ENCODE measurements around the gene COX8A.

COX8A gene

DNA sequence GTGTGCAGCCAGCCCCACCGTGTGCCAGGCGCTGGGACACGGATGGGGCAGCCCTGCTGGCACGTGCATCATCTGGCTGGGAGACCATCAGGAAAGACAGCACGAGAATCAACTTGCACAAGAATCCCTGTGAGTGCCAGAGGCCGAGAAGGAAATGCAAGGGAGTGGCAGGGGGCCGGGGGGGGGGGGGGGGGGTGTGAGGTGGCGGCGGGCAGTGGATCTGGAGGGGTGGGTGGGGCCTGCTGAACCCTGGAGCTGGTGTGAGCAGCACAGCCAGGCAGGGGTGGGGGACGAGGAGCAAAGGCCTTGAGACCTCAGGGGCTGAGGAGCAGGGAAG lies 47.3 kb downstream of the COX8A start:
- H3K4me2 ChIP-seq (ENCODE audit: low read depth, low read length, poor library complexity, severe bottlenecking): no peak overlapping the region
- no peak for TF ChIP-seq EZH2phosphoT487 (conservative IDR thresholded peaks at IDR 0.05; ENCODE audit: low read length)
- TF ChIP-seq, protein P1, sequence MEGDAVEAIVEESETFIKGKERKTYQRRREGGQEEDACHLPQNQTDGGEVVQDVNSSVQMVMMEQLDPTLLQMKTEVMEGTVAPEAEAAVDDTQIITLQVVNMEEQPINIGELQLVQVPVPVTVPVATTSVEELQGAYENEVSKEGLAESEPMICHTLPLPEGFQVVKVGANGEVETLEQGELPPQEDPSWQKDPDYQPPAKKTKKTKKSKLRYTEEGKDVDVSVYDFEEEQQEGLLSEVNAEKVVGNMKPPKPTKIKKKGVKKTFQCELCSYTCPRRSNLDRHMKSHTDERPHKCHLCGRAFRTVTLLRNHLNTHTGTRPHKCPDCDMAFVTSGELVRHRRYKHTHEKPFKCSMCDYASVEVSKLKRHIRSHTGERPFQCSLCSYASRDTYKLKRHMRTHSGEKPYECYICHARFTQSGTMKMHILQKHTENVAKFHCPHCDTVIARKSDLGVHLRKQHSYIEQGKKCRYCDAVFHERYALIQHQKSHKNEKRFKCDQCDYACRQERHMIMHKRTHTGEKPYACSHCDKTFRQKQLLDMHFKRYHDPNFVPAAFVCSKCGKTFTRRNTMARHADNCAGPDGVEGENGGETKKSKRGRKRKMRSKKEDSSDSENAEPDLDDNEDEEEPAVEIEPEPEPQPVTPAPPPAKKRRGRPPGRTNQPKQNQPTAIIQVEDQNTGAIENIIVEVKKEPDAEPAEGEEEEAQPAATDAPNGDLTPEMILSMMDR (IDR thresholded peaks at IDR 0.05; ENCODE audit: insufficient read depth, low read length, poor library complexity, severe bottlenecking): no peak

DNA sequence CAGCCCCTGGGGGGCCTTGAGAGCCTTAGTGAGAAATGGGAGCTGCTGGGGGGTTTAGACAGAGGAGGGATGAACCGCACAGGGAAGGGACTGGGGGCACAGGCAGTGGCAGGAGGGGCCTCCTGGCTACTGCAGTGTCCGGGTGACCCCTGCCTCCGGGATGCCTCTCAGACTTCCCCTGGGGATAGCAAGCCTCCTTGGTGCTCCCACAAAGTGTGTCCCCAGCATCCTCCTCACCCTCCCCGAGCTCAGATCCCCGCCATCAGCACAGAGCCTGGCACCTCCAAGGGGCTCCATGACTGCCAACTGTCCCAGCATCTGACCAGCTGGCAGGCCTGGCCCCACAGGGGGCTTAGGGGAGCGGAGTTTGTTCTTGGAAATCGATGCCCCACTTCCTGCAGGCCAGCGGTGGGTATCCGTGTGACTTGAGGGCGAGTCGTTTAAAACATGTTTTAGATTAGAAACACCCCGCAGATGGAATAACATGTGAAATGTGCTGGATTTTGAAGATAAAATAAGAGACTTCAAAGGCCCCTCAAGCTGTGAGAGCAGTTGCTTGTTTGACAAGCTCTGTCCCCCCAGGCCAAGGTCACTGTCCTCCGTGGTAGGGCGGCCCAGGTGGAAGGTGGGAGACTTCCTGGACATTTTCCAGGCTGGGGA lies 47.8 kb downstream of the COX8A start:
- Histone ChIP-seq H3K79me2 (ENCODE audit: insufficient read depth, low read length) (no peaks in the 10 kb centered on the region), H3K4me2 (ENCODE audit: low read depth, low read length, poor library complexity, severe bottlenecking) (no peak overlapping the region), H3K9me3 (ENCODE audit: insufficient read depth, low read length) (no peaks in the 10 kb centered on the region), H3K36me3 (ENCODE audit: low read length) (no peaks in the 10 kb centered on the region), H3K9me2 (replicated peaks; ENCODE audit: insufficient read depth, low read length) (no peaks in the 10 kb centered on the region), H3K27me3 (ENCODE audit: low read length) (no peaks in the 10 kb centered on the region), H3K9ac (ENCODE audit: low read length) (no peak overlapping the region), H4K20me1 (ENCODE audit: low read depth, low read length) (no peaks in the 10 kb centered on the region), H3K4me3 (ENCODE audit: insufficient read depth, low read length, poor library complexity, severe bottlenecking) (no peak overlapping the region), H3F3A (ENCODE audit: insufficient read depth) (no peaks in the 10 kb centered on the region), H3K27ac (ENCODE audit: low read depth, low read length) (no peak overlapping the region), H2AFZ (ENCODE audit: low read depth, low read length, severe bottlenecking) (no peak overlapping the region)
- TF ChIP-seq, protein P1 (IDR thresholded peaks at IDR 0.05; ENCODE audit: insufficient read depth, low read length, poor library complexity, severe bottlenecking): no peak
- TF ChIP-seq EZH2phosphoT487 (conservative IDR thresholded peaks at IDR 0.05; ENCODE audit: low read length): no peak

More for the DNA sequence above, 47.3 kb downstream of the COX8A start:
- Histone ChIP-seq H3F3A (ENCODE audit: insufficient read depth) (no peaks in the 10 kb centered on the region), H2AFZ (ENCODE audit: low read depth, low read length, severe bottlenecking) (no peak overlapping the region), H3K9me3 (ENCODE audit: insufficient read depth, low read length) (no peaks in the 10 kb centered on the region), H3K9ac (ENCODE audit: low read length) (no peak overlapping the region), H3K9me2 (replicated peaks; ENCODE audit: insufficient read depth, low read length) (no peaks in the 10 kb centered on the region), H3K27me3 (ENCODE audit: low read length) (no peaks in the 10 kb centered on the region), H3K4me3 (ENCODE audit: insufficient read depth, low read length, poor library complexity, severe bottlenecking) (no peak overlapping the region), H3K36me3 (ENCODE audit: low read length) (no peaks in the 10 kb centered on the region), H4K20me1 (ENCODE audit: low read depth, low read length) (no peaks in the 10 kb centered on the region), H3K79me2 (ENCODE audit: insufficient read depth, low read length) (no peaks in the 10 kb centered on the region), H3K27ac (ENCODE audit: low read depth, low read length) (no peak overlapping the region)

DNA sequence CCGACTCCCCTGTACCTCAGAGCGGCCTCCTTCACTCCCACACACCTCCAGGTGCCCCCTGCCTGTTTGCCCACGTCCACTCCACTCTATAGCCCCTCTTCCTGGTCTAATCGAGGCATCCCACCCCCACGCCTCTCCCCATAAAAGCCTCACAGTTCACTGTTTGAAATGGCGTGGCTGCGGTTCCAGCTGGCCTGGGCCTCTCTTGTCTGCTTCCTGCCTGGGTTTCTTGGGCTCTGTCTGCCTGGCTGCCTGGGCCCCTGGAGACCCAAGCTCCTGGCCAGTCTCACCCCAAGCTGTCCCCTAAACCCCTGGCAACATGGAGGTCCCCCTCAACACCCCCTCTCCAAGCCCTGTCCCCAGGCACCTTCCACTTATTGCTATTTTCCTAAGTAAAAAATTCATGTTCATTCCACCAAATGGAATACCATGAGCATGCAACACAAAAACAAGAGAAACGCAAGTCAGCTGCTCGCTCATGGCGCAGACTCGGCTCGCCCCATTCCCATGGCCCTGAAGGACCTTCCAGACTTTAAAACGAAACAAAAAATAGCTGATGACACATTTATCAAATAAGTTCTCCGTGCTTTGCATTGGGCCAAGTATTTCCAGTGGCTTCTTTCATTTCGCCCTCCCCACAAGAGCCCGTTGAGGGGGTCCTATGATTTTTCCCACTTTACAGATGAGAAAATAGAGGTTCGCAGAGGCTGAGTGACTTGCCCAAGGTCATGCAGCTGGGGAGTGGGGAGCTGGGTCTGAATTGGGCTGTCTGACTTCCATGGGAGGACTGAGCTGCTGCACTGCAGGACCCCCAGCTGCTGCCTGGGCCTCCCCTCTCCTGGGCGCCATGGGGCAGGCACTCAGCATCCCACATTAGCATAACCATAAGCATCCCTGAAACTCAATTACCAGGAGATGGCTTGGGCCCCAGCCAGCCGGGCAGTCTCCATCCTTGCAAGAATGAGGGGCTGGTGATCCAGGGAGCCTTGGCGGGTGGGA lies 49.6 kb downstream of the COX8A start:
- H3K27me3 ChIP-seq (ENCODE audit: low read length): no peaks in the 10 kb centered on the region
- H3K36me3 ChIP-seq (ENCODE audit: low read length): no peaks in the 10 kb centered on the region
- H4K20me1 ChIP-seq (ENCODE audit: low read depth, low read length): no peaks in the 10 kb centered on the region
- H3K27ac ChIP-seq (ENCODE audit: low read depth, low read length): no peak overlapping the region
- no peak overlapping the region for H3K9ac ChIP-seq (ENCODE audit: low read length)
- H3K4me2 ChIP-seq (ENCODE audit: low read depth, low read length, poor library complexity, severe bottlenecking): no peak overlapping the region
- no peak overlapping the region for H2AFZ ChIP-seq (ENCODE audit: low read depth, low read length, severe bottlenecking)
- no peaks in the 10 kb centered on the region for H3K9me3 ChIP-seq (ENCODE audit: insufficient read depth, low read length)
- H3F3A ChIP-seq (ENCODE audit: insufficient read depth): no peaks in the 10 kb centered on the region
- no peak overlapping the region for H3K4me3 ChIP-seq (ENCODE audit: insufficient read depth, low read length, poor library complexity, severe bottlenecking)
- no peaks in the 10 kb centered on the region for H3K79me2 ChIP-seq (ENCODE audit: insufficient read depth, low read length)
- TF ChIP-seq, protein P1 (IDR thresholded peaks at IDR 0.05; ENCODE audit: insufficient read depth, low read length, poor library complexity, severe bottlenecking): no peak
- no peak for TF ChIP-seq EZH2phosphoT487 (conservative IDR thresholded peaks at IDR 0.05; ENCODE audit: low read length)
- no peaks in the 10 kb centered on the region for H3K9me2 ChIP-seq (replicated peaks; ENCODE audit: insufficient read depth, low read length)

Measured in SU-DHL-6 (cell line).